Lung (tissue), 12 donors: ENCODE data around the gene POLD2. TPM values are rescaled to one million over a fixed set of nuclear protein-coding genes. Genes with fewer than 3 reads are reported as not detected.

Source experiments
- ATAC-seq: fragments of 200-7000 bp; cut with Tn5 transposase; one replicate; pipeline ENCODE4 v1.9.1; 2020; ENCODE audit warnings: moderate number of reproducible peaks; ENCODE audit not compliant: insufficient read depth, low FRiP score
- DNase-seq, 3 donors: peaks; one replicate each; pipeline ENCODE4 v3.0.0-alpha.2; 2013 to 2017
- H3K27ac ChIP-seq, 2 donors: one replicate each; pipeline ENCODE4 v1.5.1; 2013; ENCODE audit warnings: mild to moderate bottlenecking in 2 of 2, moderate library complexity in 2 of 2, control low read depth in 1 of 2, inconsistent platforms in 1 of 2, low read depth in 1 of 2, low read length in 1 of 2
- H3K27me3 ChIP-seq, 3 donors: one replicate each; pipeline ENCODE4 v1.5.1; 2013; ENCODE audit warnings: low read length in 2 of 3; ENCODE audit not compliant: control insufficient read depth in 3 of 3, insufficient read depth in 3 of 3
- H3K36me3 ChIP-seq, 4 donors: one replicate each; pipeline ENCODE4 v1.5.1; 2013; ENCODE audit warnings: low read length in 4 of 4, mild to moderate bottlenecking in 1 of 4, moderate library complexity in 1 of 4; ENCODE audit not compliant: control insufficient read depth in 4 of 4, insufficient read depth in 4 of 4
- H3K4me1 ChIP-seq, 5 donors: one replicate each; pipeline ENCODE4 v1.5.1; 2013; ENCODE audit warnings: low read length in 5 of 5, mild to moderate bottlenecking in 2 of 5, moderate library complexity in 1 of 5; ENCODE audit not compliant: control insufficient read depth in 5 of 5, insufficient read depth in 5 of 5
- H3K4me3 ChIP-seq: one replicate; pipeline ENCODE4 v1.5.1; 2013; ENCODE audit warnings: mild to moderate bottlenecking, control low read depth, moderate library complexity
- H3K9ac ChIP-seq, 2 donors: one replicate each; pipeline ENCODE4 v1.5.1; 2013; ENCODE audit warnings: low read length in 2 of 2, control low read depth in 1 of 2; ENCODE audit not compliant: insufficient read depth in 1 of 2
- H3K9me3 ChIP-seq, 4 donors: one replicate each; pipeline ENCODE4 v1.5.1; 2013; ENCODE audit warnings: low read length in 3 of 4, mild to moderate bottlenecking in 1 of 4, moderate library complexity in 1 of 4; ENCODE audit not compliant: control insufficient read depth in 4 of 4, insufficient read depth in 3 of 4
- CTCF ChIP-seq: IDR thresholded peaks from 2 replicates; pipeline ENCODE4 v1.5.1; 2012; ENCODE audit warnings: mild to moderate bottlenecking; ENCODE audit errors: control extremely low read depth, extremely low read depth
- WGBS, 2 donors: extraction: QIAGEN DNeasy Blood & Tissue Kit; methylation state at CpG; one replicate each; pipeline ENCODE4 v1.1.7; 2013; 5-methylcytosine and 5-hydroxymethylcytosine counted together
- polyA plus RNA-seq, 2 donors: library from polyadenylated mRNA; stranded (reverse); fragments of 200-250 nt; gene quantifications; one replicate each; pipeline ENCODE4 v1.2.1, GENCODE V29; 2013
- total RNA-seq, 2 donors: library from RNA; depleted of rRNA in 1 of 2; stranded (reverse); fragments of >200 nt in 1 of 2; gene quantifications; one replicate each; pipeline ENCODE4 v1.2.1, GENCODE V29; 2014 to 2021
- donor health status: control.
- donor health status: control.
- donor health status: Bipolar disorder and iron deficiency.
- donor health status: healthy.
- donor health status: DM: yes; HTN: yes; CAD: no.

The POLD2 gene
- total and polyA plus RNA-seq, 4 donors = 48.8 to 90.7 (median 71.3) TPM

GRCh38 chr7:44103566-44103922 lies 19.8 kb downstream of the POLD2 start:
- H3K27me3 ChIP-seq = no peaks in the 10 kb centered on the region
- ATAC-seq (no peak), DNase-seq (no peak)
- peaks cover 0 to 9% (median 2%) of the 10 kb centered on the region in 4 donors for H3K36me3 ChIP-seq
- no peaks in the 10 kb centered on the region for H3K9me3 ChIP-seq
- no peak overlapping the region for H3K9ac ChIP-seq
- peaks cover 0 to 27% (median 3%) of the 10 kb centered on the region in 5 donors for H3K4me1 ChIP-seq
- no peak for TF ChIP-seq CTCF
- H3K27ac ChIP-seq = peak overlapping the region in 1 of 2 donors; percentile 46
- no peak overlapping the region for H3K4me3 ChIP-seq
- WGBS, 2 donors = 58 to 65% methylated on average over 8 of the region's 8 CpGs

- H3K9me3 ChIP-seq = no peaks in the 10 kb centered on the region
- no peak for TF ChIP-seq CTCF
- DNase-seq = no peak
- H3K4me1 ChIP-seq = peaks cover 0 to 27% (median 3%) of the 10 kb centered on the region in 5 donors
- no peak overlapping the region for H3K9ac ChIP-seq
- no peak for ATAC-seq
- 74 to 80% methylated on average over 8 of the region's 8 CpGs for WGBS, 2 donors
- no peaks in the 10 kb centered on the region for H3K27me3 ChIP-seq
- peak overlapping the region in 1 of 2 donors; percentile 46 for H3K27ac ChIP-seq
- H3K4me3 ChIP-seq = no peak overlapping the region
- peaks cover 0 to 5% (median under 1%) of the 10 kb centered on the region in 4 donors for H3K36me3 ChIP-seq
These were observed 20.3 kb downstream of the POLD2 start for GRCh38 chr7:44102846-44103565.

- peaks cover 0 to 27% (median 3%) of the 10 kb centered on the region in 5 donors for H3K4me1 ChIP-seq
- DNase-seq (no peak), ATAC-seq (no peak)
- no peaks in the 10 kb centered on the region for H3K36me3 ChIP-seq
- WGBS, 2 donors = 88 to 94% methylated on average over 14 of the region's 14 CpGs
- no peaks in the 10 kb centered on the region for H3K9me3 ChIP-seq
- no peaks in the 10 kb centered on the region for H3K27me3 ChIP-seq
- H3K4me3 ChIP-seq = no peak overlapping the region
- no peak for TF ChIP-seq CTCF
- no peak overlapping the region for H3K9ac ChIP-seq
- peak overlapping the region; percentile 7 to 55 for H3K27ac ChIP-seq
These were observed 21.1 kb downstream of the POLD2 start for GRCh38 chr7:44101966-44102845.
